ENCODE results near the gene FKBP14. TPM values are rescaled to one million over a fixed set of nuclear protein-coding genes. Genes with fewer than 3 reads are reported as not detected.

The FKBP14 gene
- total RNA-seq, 1 donor from 2014 or later: 4.4 TPM

- Histone ChIP-seq H3K27ac (no peak overlapping the region), H3K4me3 (no peak overlapping the region), H3K27me3 (no peaks in the 10 kb centered on the region), H3K36me3 (no peaks in the 10 kb centered on the region), H3K4me1 (peaks cover 26% of the 10 kb centered on the region), H3K9me3 (no peaks in the 10 kb centered on the region)
- no peak for DNase-seq (ENCODE audit: extremely low spot score in 2 of 2)
- intact Hi-C loops (cut with DNase I): no loop called here
- no peak for TF ChIP-seq CTCF (IDR thresholded peaks at IDR 0.05)
- no peak for TF ChIP-seq POLR2A (IDR thresholded peaks at IDR 0.05)
Observed at GRCh38 chr7:29991937-29992336, 34.6 kb downstream of the FKBP14 start.

GRCh38 chr7:29990931-29991330, 35.6 kb downstream of the FKBP14 start:
- H3K4me3 ChIP-seq: no peak overlapping the region
- TF ChIP-seq POLR2A (IDR thresholded peaks at IDR 0.05): no peak
- no peak for TF ChIP-seq CTCF (IDR thresholded peaks at IDR 0.05)
- TF ChIP-seq POLR2AphosphoS5 (IDR thresholded peaks at IDR 0.05; ENCODE audit: insufficient read depth in 1 of 2, low read depth in 1 of 2): no peak
- peaks cover 30% of the 10 kb centered on the region for H3K4me1 ChIP-seq
- H3K27ac ChIP-seq: no peak overlapping the region
- no peaks in the 10 kb centered on the region for H3K27me3 ChIP-seq
- H3K9me3 ChIP-seq: no peaks in the 10 kb centered on the region
- intact Hi-C loops (cut with DNase I): no loop called here
- no peaks in the 10 kb centered on the region for H3K36me3 ChIP-seq
- DNase-seq (ENCODE audit: extremely low spot score in 2 of 2): no peak

GRCh38 chr7:29989257-29989995, 37.1 kb downstream of the FKBP14 start, which contains the start of gene SCRN1:
Gene SCRN1, minus strand, starts transcription at chr7:29989801. Its CDS starts 20,734 bp downstream, at chr7:29969067.
- Histone ChIP-seq H3K27ac (peak within 1 kb of the TSS; percentile 95), H3K4me3 (peak within 1 kb of the TSS; percentile 64 to 73), H3K4me1 (peaks cover 30% of the 10 kb centered on the region), H3K36me3 (no peaks in the 10 kb centered on the region), H3K9me3 (no peaks in the 10 kb centered on the region), H3K27me3 (no peaks in the 10 kb centered on the region)
- no peak for DNase-seq (ENCODE audit: extremely low spot score in 2 of 2)
- intact Hi-C loops (cut with DNase I): no loop called here
- TF ChIP-seq POLR2A (IDR thresholded peaks at IDR 0.05): peak in 1 of 2 donors; percentile 58
- TF ChIP-seq CTCF (IDR thresholded peaks at IDR 0.05): no peak
- TF ChIP-seq POLR2AphosphoS5 (IDR thresholded peaks at IDR 0.05; ENCODE audit: insufficient read depth in 1 of 2, low read depth in 1 of 2): peak in 1 of 2 donors; percentile 38

- H3K36me3 ChIP-seq: no peaks in the 10 kb centered on the region
- no peak for DNase-seq (ENCODE audit: extremely low spot score in 2 of 2)
- peak overlapping the region; percentile 95 for H3K27ac ChIP-seq
- no peaks in the 10 kb centered on the region for H3K27me3 ChIP-seq
- peak overlapping the region; percentile 64 to 73 for H3K4me3 ChIP-seq
- TF ChIP-seq POLR2A (IDR thresholded peaks at IDR 0.05): no peak
- peak in 1 of 2 donors; percentile 56 for TF ChIP-seq POLR2AphosphoS5 (IDR thresholded peaks at IDR 0.05; ENCODE audit: insufficient read depth in 1 of 2, low read depth in 1 of 2)
- no peaks in the 10 kb centered on the region for H3K9me3 ChIP-seq
- peaks cover 30% of the 10 kb centered on the region for H3K4me1 ChIP-seq
- intact Hi-C loops (cut with DNase I): no loop called here
Observed at GRCh38 chr7:29988424-29989256, 37.9 kb downstream of the FKBP14 start.

- no peak for TF ChIP-seq CTCF (IDR thresholded peaks at IDR 0.05)
- TF ChIP-seq POLR2A (IDR thresholded peaks at IDR 0.05): no peak
- no peak for TF ChIP-seq POLR2AphosphoS5 (IDR thresholded peaks at IDR 0.05; ENCODE audit: insufficient read depth in 1 of 2, low read depth in 1 of 2)
- intact Hi-C loops (cut with DNase I): no loop called here
- Histone ChIP-seq H3K36me3 (no peaks in the 10 kb centered on the region), H3K9me3 (no peaks in the 10 kb centered on the region), H3K27me3 (no peaks in the 10 kb centered on the region), H3K4me3 (peak overlapping the region; percentile 64 to 73), H3K27ac (peak overlapping the region; percentile 95), H3K4me1 (peaks cover 30% of the 10 kb centered on the region)
- DNase-seq (ENCODE audit: extremely low spot score in 2 of 2): no peak
Observed at GRCh38 chr7:29987811-29988317, 38.6 kb downstream of the FKBP14 start.
